HEK293 (cell line): Measurements from ENCODE around the gene PCBP4.

Source experiments
- CTCF ChIA-PET: fragments of 350-600 bp; formaldehyde crosslinking; extraction: SDS; loops from one replicate; lab custom pipeline; 2021; ENCODE audit warnings: antibody characterized with exemption; lab: Yijun Ruan, JAX
- POLR2A ChIA-PET: fragments of 300-600 bp; formaldehyde crosslinking; extraction: SDS; loops from one replicate; lab custom pipeline; 2020; ENCODE audit warnings: antibody characterized with exemption, inconsistent platforms; lab: Yijun Ruan, JAX
- H3K27ac ChIP-seq: fragments of 200-500 bp; sonication (Bioruptor generic); 2 replicates; pipeline ENCODE4 v1.5.1; 2014; ENCODE audit warnings: low read depth, low read length, control low read depth, inconsistent platforms; ENCODE audit errors: extremely low read depth
- H3K36me3 ChIP-seq, 2 experiments: fragments of 200-500 bp in 1 of 2; sonication (Bioruptor generic) in 1 of 2; 1 replicate in 1 of 2; 2 replicates in 1 of 2; pipeline ENCODE4 v1.5.1; 2014 to 2017; ENCODE audit warnings: inconsistent platforms in 2 of 2, low read length in 2 of 2; ENCODE audit not compliant: control insufficient read depth in 2 of 2, insufficient read depth in 1 of 2
- H3K4me1 ChIP-seq: fragments of 200-500 bp; sonication (Bioruptor generic); 2 replicates; pipeline ENCODE4 v1.5.1; 2014; ENCODE audit warnings: mild to moderate bottlenecking, low read length, inconsistent platforms; ENCODE audit not compliant: control insufficient read depth, insufficient read depth
- H3K4me3 ChIP-seq: 2 replicates; pipeline ENCODE4 v1.5.1; 2011; ENCODE audit warnings: low read depth, mild to moderate bottlenecking, control low read depth, low read length, moderate library complexity
- H3K9me3 ChIP-seq: fragments of 200-500 bp; sonication (Bioruptor generic); 2 replicates; pipeline ENCODE4 v1.5.1; 2014; ENCODE audit warnings: low read depth, low read length, inconsistent platforms; ENCODE audit not compliant: control insufficient read depth, insufficient read depth
- ATF2 ChIP-seq: fragments of 450-650 bp; formaldehyde crosslinking; IDR thresholded peaks from 2 replicates; pipeline ENCODE4 v1.5.1; 2016; ENCODE audit warnings: missing biosample characterization, missing genetic modification characterization, low read depth
- GLI4 ChIP-seq: fragments of 450-650 bp; formaldehyde crosslinking; IDR thresholded peaks from 2 replicates; pipeline ENCODE4 v1.5.1; 2016; ENCODE audit warnings: missing biosample characterization, missing genetic modification characterization
- GLIS2 ChIP-seq: fragments of 450-650 bp; formaldehyde crosslinking; IDR thresholded peaks from 2 replicates; pipeline ENCODE4 v1.5.1; 2016; ENCODE audit warnings: missing biosample characterization, missing genetic modification characterization
- HIC1 ChIP-seq: fragments of 450-650 bp; formaldehyde crosslinking; IDR thresholded peaks from 2 replicates; pipeline ENCODE4 v1.5.1; 2016; ENCODE audit warnings: missing biosample characterization, missing genetic modification characterization
- INSM2 ChIP-seq: fragments of 450-650 bp; formaldehyde crosslinking; IDR thresholded peaks from 2 replicates; pipeline ENCODE4 v1.5.1; 2016; ENCODE audit warnings: missing biosample characterization, missing genetic modification characterization
- KLF16 ChIP-seq: fragments of 450-650 bp; formaldehyde crosslinking; IDR thresholded peaks from 2 replicates; pipeline ENCODE4 v1.5.1; 2017; ENCODE audit warnings: missing biosample characterization, missing genetic modification characterization
- YY1 ChIP-seq: fragments of 450-650 bp; formaldehyde crosslinking; IDR thresholded peaks from 2 replicates; pipeline ENCODE4 v1.5.1; 2018; ENCODE audit warnings: missing biosample characterization, missing genetic modification characterization
- ZBTB20 ChIP-seq: fragments of 450-650 bp; formaldehyde crosslinking; IDR thresholded peaks from 2 replicates; pipeline ENCODE4 v1.5.1; 2016; ENCODE audit warnings: missing biosample characterization, missing genetic modification characterization
- ZBTB7A ChIP-seq: fragments of 450-650 bp; formaldehyde crosslinking; IDR thresholded peaks from 2 replicates; pipeline ENCODE4 v1.5.1; 2016; ENCODE audit warnings: low read depth, missing biosample characterization, missing genetic modification characterization
- ZBTB8A ChIP-seq: fragments of 450-650 bp; formaldehyde crosslinking; IDR thresholded peaks from 2 replicates; pipeline ENCODE4 v1.5.1; 2016; ENCODE audit warnings: missing biosample characterization, missing genetic modification characterization
- ZFHX2 ChIP-seq: fragments of 450-650 bp; formaldehyde crosslinking; conservative IDR thresholded peaks from 2 replicates; pipeline ENCODE4 v1.5.1; 2016; ENCODE audit warnings: missing biosample characterization, missing genetic modification characterization
- ZIC2 ChIP-seq: fragments of 450-650 bp; formaldehyde crosslinking; IDR thresholded peaks from 2 replicates; pipeline ENCODE4 v1.5.1; 2016; ENCODE audit warnings: missing biosample characterization, missing genetic modification characterization
- ZNF174 ChIP-seq: fragments of 450-650 bp; formaldehyde crosslinking; IDR thresholded peaks from 2 replicates; pipeline ENCODE4 v1.5.0; 2017; ENCODE audit warnings: missing biosample characterization, mild to moderate bottlenecking, missing genetic modification characterization
- ZNF2 ChIP-seq: fragments of 450-650 bp; formaldehyde crosslinking; IDR thresholded peaks from 2 replicates; pipeline ENCODE4 v1.5.1; 2016; ENCODE audit warnings: missing biosample characterization, missing genetic modification characterization
- ZNF341 ChIP-seq: fragments of 450-650 bp; formaldehyde crosslinking; IDR thresholded peaks from 2 replicates; pipeline ENCODE4; 2016; ENCODE audit warnings: low read depth, missing biosample characterization, missing genetic modification characterization
- ZNF48 ChIP-seq: fragments of 450-650 bp; formaldehyde crosslinking; IDR thresholded peaks from 2 replicates; pipeline ENCODE4 v1.5.1; 2016; ENCODE audit warnings: missing biosample characterization, missing genetic modification characterization
- ZNF518A ChIP-seq: fragments of 450-650 bp; formaldehyde crosslinking; conservative IDR thresholded peaks from 2 replicates; pipeline ENCODE4 v1.5.1; 2016; ENCODE audit warnings: low read depth, missing biosample characterization, missing genetic modification characterization
- ZNF530 ChIP-seq: fragments of 450-650 bp; formaldehyde crosslinking; IDR thresholded peaks from 2 replicates; pipeline ENCODE4 v1.5.1; 2016; ENCODE audit warnings: low read depth, missing biosample characterization, missing genetic modification characterization
- ZNF548 ChIP-seq: fragments of 450-650 bp; formaldehyde crosslinking; IDR thresholded peaks from 2 replicates; pipeline ENCODE4 v1.5.1; 2016; ENCODE audit warnings: missing biosample characterization, missing genetic modification characterization
- ZNF580 ChIP-seq: fragments of 450-650 bp; formaldehyde crosslinking; IDR thresholded peaks from 2 replicates; pipeline ENCODE4 v1.5.1; 2016; ENCODE audit warnings: missing biosample characterization, missing genetic modification characterization
- ZNF610 ChIP-seq: fragments of 450-650 bp; formaldehyde crosslinking; IDR thresholded peaks from 2 replicates; pipeline ENCODE4 v1.5.1; 2016; ENCODE audit warnings: missing biosample characterization, missing genetic modification characterization, borderline replicate concordance
- ZNF621 ChIP-seq: fragments of 450-650 bp; formaldehyde crosslinking; IDR thresholded peaks from 2 replicates; pipeline ENCODE4 v1.5.1; 2017; ENCODE audit warnings: missing biosample characterization, missing genetic modification characterization
- ZNF629 ChIP-seq: fragments of 450-650 bp; formaldehyde crosslinking; IDR thresholded peaks from 2 replicates; pipeline ENCODE4 v1.5.1; 2017; ENCODE audit warnings: missing biosample characterization, missing genetic modification characterization
- ZNF704 ChIP-seq: fragments of 450-650 bp; formaldehyde crosslinking; IDR thresholded peaks from 2 replicates; pipeline ENCODE4 v1.5.1; 2016; ENCODE audit warnings: missing biosample characterization, missing genetic modification characterization

Gene PCBP4

GRCh38 chr3:51941798-51942602 is 25.3 kb downstream of the PCBP4 start, which contains the start of the genes PARP3 and RRP9 (continued):
- TF ChIP-seq ZNF704 (tag by site-specific recombination) (no peak), ZBTB8A (tag by site-specific recombination) (peak; percentile 83), ZNF610 (tag by site-specific recombination) (no peak; the same call in 1 of the 2 replicates), ZBTB7A (no peak), ZNF580 (tag by site-specific recombination) (no peak), INSM2 (tag by site-specific recombination) (peak; percentile 22; the same call in 1 of the 2 replicates), GLI4 (tag by site-specific recombination) (no peak), ZNF2 (tag by site-specific recombination) (0 out of 2 replicates have a peak, but pooled peaks have one; percentile 17), ZNF341 (peak; percentile 85), ZNF518A (tag by site-specific recombination) (0 out of 2 replicates have a peak, but pooled peaks have one; percentile 51), ZNF629 (peak; percentile 39; the same call in 1 of the 2 replicates)

- Histone ChIP-seq H3K9me3 (no peaks in the 10 kb centered on the region), H3K4me3 (peak overlapping the region; percentile 70), H3K27ac (no peak overlapping the region), H3K4me1 (peaks cover 4% of the 10 kb centered on the region), H3K36me3 (peaks cover 0 to 40% of the 10 kb centered on the region in 2 experiments; a peak in 1 of 3 replicates)
- ChIA-PET POLR2A (interaction anchor here (1.0 to 2.8 kb wide), 8 partner anchors 9 to 442 kb away, joined by 3 to 20 read pairs (median 8); partner anchors contain the start of genes ABHD14B, ACY1, DCAF1 and RPL29), CTCF (interaction anchor here (0.6 to 2.4 kb wide), 23 partner anchors 9 to 253 kb away, joined by 3 to 13 read pairs (median 4); partner anchors contain the start of genes ABHD14B, DUSP7 and GPR62)
- no peak for TF ChIP-seq ZNF48 (tag by site-specific recombination)
- no peak for TF ChIP-seq ATF2 (tag by site-specific recombination)
- no peak for TF ChIP-seq YY1 (tag by site-specific recombination)
- no peak for TF ChIP-seq ZNF174 (tag by site-specific recombination)
- no peak for TF ChIP-seq KLF16 (tag by site-specific recombination)
- no peak for TF ChIP-seq ZNF621 (tag by site-specific recombination)
- TF ChIP-seq GLIS2, result peak; percentile 39; the same call in 1 of the 2 replicates
- TF ChIP-seq ZBTB20, result peak; percentile 73
- no peak for TF ChIP-seq ZNF530 (tag by site-specific recombination)
- TF ChIP-seq ZNF341, result no peak
- no peak for TF ChIP-seq HIC1 (tag by site-specific recombination)
- TF ChIP-seq ZNF548, result no peak
- TF ChIP-seq ZFHX2, result no peak
- 0 out of 2 replicates have a peak, but pooled peaks have one; percentile 28 for TF ChIP-seq ZIC2 (tag by site-specific recombination)
Measured at GRCh38 chr3:51941463-51941797, 25.8 kb downstream of the PCBP4 start.
